AG20443 (cell line): ENCODE measurements around the gene LRCH1.

Experiments
- DNase-seq: peaks from one replicate; pipeline ENCODE4 v3.0.0; 2012; ENCODE audit warnings: low spot score, mixed read lengths

Gene LRCH1

GRCh38 chr13:46594374-46595078 lies 41.6 kb downstream of the LRCH1 start:
- DNase-seq, result no peak

DNA sequence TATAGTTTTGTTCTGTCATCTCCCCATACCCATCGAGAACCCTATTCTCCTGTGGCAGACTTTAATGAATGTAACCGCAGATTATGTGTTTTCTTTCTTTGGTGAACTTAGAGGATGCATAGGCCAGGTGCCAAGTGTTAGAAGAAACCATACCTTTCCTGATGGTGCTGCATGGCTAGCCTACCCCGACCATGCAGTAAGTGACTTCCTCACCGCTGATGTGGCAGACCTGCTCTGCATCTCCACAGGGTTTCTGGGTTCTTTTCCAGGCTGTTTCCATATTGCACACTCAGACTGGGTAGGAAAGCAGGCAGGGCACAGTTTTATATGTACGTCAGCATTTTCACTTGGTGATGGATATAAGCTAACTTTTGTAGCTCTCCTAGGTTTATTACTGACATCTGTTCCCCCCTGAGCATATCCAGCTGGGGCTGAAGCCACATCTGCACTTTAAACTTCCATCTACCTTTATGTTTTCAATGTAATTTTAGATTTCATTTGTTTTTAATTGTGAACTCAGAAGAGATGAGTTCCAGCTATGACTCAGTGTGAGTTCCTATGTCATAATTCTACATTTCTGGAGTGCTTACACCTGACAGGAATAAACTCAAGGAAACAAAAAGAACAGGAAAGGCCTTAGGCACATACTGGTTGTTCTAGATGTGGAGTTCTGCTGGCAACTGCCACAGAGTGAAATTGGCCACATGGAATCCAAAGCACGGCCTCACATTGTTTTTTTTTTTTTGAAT lies 42.3 kb downstream of the LRCH1 start:
- peak; percentile 37 for DNase-seq

GRCh38 chr13:46595885-46596275 lies 42.9 kb downstream of the LRCH1 start:
- DNase-seq, result no peak

DNA sequence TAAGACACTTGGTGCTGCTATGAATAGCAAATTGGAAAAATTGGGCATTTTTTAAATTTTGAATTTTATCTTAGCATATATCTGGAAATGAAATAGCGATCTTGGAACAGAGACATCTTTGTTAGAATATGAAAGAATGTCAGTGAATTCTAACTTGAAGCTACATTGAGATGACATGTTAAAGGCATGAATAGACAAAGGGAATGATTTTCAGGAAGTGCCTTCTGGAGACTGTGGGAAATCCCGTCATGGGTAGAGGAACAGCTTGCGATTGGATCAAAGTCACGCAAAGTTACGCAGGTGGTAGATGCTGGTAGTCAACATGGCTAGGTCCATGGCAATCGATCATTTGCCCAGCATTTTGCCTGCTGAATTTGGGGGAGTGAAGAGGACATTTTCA lies 43.5 kb downstream of the LRCH1 start:
- DNase-seq, result no peak

DNA sequence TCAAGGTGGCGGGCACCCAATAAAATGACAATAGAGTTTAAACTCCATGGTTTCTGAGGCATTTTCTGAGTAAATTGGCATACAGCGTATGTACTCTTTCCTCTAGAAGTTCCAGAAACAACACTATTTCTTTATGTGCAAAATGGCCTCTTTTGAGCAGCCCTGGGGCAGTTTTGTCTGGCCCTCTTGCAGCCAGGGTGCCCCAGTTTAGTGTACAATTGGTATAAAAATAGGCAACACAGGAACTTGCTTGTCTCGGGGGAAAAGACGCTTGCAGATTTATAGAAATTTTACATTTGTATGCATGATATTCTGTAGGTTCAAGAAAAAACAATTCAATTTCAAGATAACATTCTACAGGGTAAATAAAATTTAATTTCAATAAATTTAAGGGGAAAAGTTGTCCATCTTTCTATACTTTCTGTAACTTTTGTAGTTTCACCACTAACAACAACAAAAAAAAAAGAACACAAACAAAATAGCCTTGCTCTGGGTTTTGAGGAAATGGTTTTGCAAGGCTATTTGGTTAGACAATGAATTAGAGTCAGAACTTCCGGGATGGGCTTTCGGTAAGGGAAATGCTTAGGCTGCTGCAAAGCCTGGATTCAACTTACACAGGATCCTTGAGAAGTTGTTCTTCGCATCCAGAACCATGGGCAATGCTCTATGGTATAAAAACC lies 45.3 kb downstream of the LRCH1 start:
- DNase-seq, result no peak

DNA sequence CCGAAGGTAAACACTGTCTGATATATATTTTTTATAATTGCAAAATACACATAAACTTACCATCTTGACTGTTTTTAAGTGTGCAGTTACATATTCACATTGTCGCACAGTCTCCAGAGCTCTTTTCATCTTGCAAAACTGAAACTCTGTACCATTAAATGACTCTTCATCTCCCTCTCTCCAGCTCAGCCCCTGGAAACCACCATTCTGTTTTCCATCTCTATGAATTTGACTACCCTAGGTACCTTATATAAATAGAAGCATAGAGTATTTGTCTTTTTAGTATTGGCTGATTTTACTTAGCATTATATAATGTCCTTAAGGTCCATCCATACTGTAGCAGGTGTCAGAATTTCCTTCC lies 45.8 kb downstream of the LRCH1 start:
- no peak for DNase-seq

DNA sequence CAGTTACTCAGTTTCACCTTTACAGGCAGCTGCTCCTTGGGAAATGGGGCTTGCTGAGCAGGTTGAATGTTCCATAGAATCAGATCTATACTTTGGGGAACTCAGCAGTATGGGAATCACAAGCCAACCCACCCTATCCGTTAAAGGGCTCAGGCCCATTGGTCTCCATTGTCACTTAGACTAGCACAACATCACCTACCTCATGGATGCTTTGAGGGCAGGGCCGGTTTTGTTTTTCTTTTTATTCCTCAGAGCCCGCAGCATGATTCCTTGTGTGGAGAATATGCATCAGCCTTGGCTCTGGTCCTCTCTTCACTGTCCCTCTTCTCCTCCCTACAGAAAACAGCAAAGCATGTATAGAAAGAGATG lies 48.0 kb downstream of the LRCH1 start:
- DNase-seq, result no peak

GRCh38 chr13:46602531-46602930 lies 49.6 kb downstream of the LRCH1 start:
- DNase-seq, result no peak

DNA sequence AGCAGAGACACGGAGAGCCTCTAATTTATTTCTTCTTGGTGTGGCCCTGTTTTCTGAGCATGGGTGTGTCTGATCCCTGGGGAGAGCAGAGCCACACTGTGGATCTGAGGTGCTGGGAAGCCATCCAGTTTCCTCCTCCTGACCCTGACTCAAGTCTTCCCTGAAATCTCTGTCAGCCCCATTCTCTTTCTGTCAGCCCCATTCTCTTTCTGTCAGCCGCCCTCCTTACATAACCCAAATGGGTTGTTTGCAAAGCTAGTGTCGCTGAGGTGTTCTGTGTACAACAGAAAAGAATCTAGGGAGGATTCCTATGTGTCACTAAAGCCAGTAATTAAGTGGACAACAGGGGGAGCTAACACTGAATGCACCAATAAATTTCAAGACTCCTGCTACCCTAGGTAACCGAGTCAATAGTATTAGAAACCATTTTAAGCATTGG lies 50.2 kb downstream of the LRCH1 start:
- DNase-seq, result no peak

DNA sequence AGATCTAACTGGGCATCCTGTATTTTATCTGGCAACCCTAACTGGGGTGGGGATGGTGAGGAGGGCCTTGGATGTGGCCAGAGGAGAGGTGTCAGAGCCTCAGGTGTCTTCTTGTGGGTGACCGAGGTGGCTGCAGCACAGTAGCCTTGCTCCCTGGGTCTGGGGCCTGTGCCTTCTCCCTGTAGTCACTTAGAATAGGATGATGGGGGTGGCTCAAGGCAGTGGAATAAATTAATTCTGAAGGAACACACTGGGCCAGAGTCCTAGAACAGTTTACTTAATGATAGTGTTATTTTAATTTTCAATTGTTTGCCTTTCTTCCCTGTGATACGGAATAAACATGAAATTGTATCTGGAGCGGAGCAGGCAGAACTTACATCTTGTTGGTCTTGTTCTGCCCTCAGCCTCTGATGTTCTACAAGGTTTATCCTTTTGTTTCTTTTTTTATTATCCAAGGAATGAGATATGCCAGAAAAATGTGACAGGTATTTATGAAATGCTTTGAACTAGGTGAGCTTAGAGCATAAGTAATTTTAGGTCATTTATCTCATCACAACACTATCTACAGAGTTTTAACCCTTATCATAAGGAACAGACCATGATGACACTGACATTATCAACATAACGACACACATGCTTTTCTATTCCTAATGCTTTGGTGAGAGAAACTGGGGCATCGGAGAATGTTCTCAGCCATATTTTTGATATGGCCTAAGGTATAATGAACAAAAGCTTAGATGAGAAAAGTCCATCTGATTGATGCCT lies 51.4 kb downstream of the LRCH1 start:
- DNase-seq, result no peak

DNA sequence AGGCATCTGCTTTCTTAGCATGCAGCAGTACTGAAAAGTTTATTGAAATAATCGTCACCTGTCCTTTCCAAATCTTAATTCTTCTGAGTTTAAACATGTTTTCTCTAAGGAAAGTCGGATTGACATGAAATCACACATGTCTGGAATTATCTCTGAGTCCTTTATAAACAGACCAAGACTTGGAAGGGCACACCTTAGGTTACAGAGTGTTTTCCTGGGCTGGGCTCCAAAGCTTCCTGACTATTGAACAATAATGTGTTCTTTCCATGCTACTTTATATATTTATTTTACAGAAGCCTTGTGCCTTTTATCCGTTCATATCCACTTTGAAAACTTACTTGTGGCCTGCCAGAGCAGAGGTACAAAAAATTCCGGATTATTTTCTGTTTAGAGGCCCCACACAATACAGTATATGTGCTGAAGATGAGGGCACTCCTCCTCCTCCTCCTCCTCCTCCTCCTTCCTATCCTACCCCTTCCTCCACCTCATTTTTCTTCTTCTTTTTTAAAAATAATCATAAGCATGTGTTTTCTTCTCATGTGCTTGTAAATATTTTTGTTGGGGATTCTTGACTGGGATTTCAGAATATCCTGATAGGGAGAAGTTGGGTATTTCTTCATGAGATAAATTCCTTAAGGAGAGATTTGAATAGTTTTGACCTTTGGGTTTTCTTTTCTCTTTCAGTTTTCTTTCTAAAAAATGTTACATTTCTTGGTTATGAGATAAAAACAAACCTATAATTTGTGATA lies 52.3 kb downstream of the LRCH1 start:
- no peak for DNase-seq

GRCh38 chr13:46605825-46606554 lies 53.0 kb downstream of the LRCH1 start:
- DNase-seq, result no peak

GRCh38 chr13:46606970-46607369 lies 54.0 kb downstream of the LRCH1 start:
- DNase-seq, result no peak

DNA sequence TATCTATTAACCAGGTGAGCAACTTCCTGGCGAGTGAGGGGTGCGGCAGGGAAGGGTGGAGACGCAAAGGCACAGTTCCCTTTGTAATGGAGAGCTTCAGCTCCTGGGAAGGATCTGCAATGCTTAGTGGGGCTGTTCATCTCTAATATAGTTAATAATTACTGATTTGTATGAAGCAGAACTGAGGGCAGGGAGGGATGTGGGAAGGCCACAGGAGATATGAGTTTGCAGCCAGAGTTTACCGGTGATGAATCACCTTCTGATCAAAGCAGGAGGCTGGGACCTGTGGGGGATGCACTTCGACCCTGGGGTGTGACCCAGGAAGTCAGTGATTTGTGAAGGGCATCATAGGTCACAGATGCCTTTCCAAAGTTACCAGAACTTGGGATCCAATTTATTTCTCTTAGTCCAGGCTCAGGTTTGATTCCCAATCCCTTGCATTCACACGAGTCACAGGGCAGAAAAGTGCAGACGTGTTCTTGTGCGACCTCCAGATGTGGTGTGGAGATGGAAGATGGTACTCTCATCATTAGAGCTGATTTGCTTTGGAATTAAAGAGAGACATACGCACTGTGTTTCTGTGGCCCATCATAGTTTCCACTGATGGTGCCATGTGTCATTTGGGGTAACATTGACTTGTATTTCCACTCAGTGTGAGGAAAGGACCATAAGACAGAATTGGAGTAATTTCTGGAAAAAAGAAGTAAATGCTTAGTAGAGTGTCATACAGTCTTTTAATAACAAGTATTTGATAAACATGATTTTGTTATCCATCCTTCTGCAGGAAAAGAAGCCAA lies 55.0 kb downstream of the LRCH1 start:
- no peak for DNase-seq

GRCh38 chr13:46609052-46609451 lies 56.1 kb downstream of the LRCH1 start:
- no peak for DNase-seq

- no peak for DNase-seq
Observed at GRCh38 chr13:46609726-46610125, 56.8 kb downstream of the LRCH1 start.

DNA sequence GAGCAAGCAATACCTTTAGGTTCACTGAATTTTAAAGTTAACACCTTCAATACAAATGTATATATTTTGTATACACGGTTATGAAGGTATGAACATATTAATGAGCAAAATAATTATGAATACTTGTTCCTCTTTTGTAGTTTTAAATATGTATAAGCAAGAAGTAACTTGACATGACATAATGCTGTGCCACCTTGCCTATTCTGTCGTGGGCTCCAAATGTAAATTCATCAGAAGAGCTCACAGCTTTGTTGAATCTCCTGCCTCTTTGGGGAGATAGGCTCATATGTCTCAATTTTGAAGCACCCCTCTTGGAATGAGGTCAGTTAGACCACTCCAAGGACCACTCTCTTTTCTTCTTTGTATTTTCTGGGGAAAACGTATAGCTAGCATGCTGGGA lies 59.3 kb downstream of the LRCH1 start:
- DNase-seq, result no peak

GRCh38 chr13:46613409-46614049 lies 60.6 kb downstream of the LRCH1 start:
- DNase-seq, result no peak

DNA sequence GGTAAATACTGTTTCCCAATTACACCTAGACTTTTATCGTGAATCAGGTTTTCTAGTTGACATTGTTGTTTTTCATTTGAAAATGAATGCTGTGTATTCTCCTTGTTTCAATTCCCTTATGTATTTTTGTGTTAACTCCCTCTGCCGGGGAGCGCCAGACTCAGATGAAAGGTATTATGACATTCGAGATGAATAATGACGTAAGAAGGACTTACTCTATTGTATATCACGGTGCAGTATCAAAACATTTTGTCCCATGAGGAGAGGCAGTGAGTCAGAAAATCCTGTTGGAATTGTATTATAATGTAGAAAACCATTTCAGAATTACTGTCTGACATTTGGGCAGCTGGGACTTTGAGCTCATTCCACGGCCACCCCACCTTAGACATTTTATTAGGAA lies 61.6 kb downstream of the LRCH1 start:
- no peak for DNase-seq
